A549 (cell line): ENCODE measurements around the gene RRP36. TPM values are rescaled to one million over a fixed set of nuclear protein-coding genes. Genes with fewer than 3 reads are reported as not detected.

ENCODE experiments used
- ATAC-seq, 2 experiments: fragments of 200-7000 bp in 1 of 2; fragments of >200 bp in 1 of 2; cut with Nextera tagmentation in 1 of 2; cut with Tn5 transposase in 1 of 2; 3 replicates each; pipeline versions ENCODE4 v1.8.0 to v1.9.1; 2018 to 2020; ENCODE audit warnings: mild to moderate bottlenecking in 1 of 2, moderate library complexity in 1 of 2
- CTCF ChIA-PET: fragments of 300-600 bp; sonication (Branson Sonifier 250); formaldehyde crosslinking; extraction: SDS; loops from one replicate; lab custom pipeline; 2021; ENCODE audit warnings: antibody characterized with exemption, inconsistent platforms; lab: Yijun Ruan, JAX
- POLR2A ChIA-PET: fragments of 350-600 bp; formaldehyde crosslinking; extraction: SDS; loops from one replicate; lab custom pipeline; 2021; ENCODE audit warnings: antibody characterized with exemption, inconsistent platforms; lab: Yijun Ruan, JAX
- DNase-seq, 2 experiments: peaks; one replicate each; pipeline versions ENCODE4 v3.0.0 to v3.0.0-alpha.2; 2011 to 2016; ENCODE audit warnings: low read depth in 1 of 2, low spot score in 1 of 2
- FAIRE-seq: peaks from 2 replicates; lab custom pipeline; 2011; peaks lifted over from hg19 to GRCh38; lab: Jason Lieb, UNC
- H3K27ac ChIP-seq, 2 experiments: fragments of >200 bp; sonication (Bioruptor Twin); formaldehyde crosslinking; 3 replicates each; pipeline ENCODE4 v1.5.1; 2016 to 2017
- H3K4me1 ChIP-seq: fragments of >200 bp; sonication (Bioruptor Twin); formaldehyde crosslinking; 3 replicates; pipeline ENCODE4 v1.6.1; 2016
- H3K4me2 ChIP-seq: fragments of >200 bp; sonication (Bioruptor Twin); formaldehyde crosslinking; 3 replicates; pipeline ENCODE4 v1.6.1; 2016
- H3K4me3 ChIP-seq: fragments of >200 bp; sonication (Bioruptor Twin); formaldehyde crosslinking; 3 replicates; pipeline ENCODE4 v1.5.1; 2016
- H3K9me3 ChIP-seq: fragments of >200 bp; sonication (Bioruptor Twin); formaldehyde crosslinking; 3 replicates; pipeline ENCODE4 v1.6.1; 2016
- CBX8 ChIP-seq: fragments of 200-600 bp; sonication (generic); IDR thresholded peaks from 2 replicates; pipeline ENCODE4 v1.6.1; 2016
- CHD2 ChIP-seq: fragments of 150-350 bp; IDR thresholded peaks from 2 replicates; pipeline ENCODE4 v1.6.1; 2014; ENCODE audit warnings: low read length; ENCODE audit not compliant: partially characterized antibody
- FOSL2 ChIP-seq, 2 experiments: fragments of 450-650 bp in 1 of 2; fragments of >200 bp in 1 of 2; sonication (Bioruptor Twin) in 1 of 2; formaldehyde crosslinking; IDR thresholded peaks; 2 replicates each; pipeline versions ENCODE4 v1.5.0 to v1.6.1; 2016 to 2020; ENCODE audit warnings: mild to moderate bottlenecking in 1 of 2, moderate library complexity in 1 of 2
- HEYL ChIP-seq: fragments of 250-450 bp; sonication (Bioruptor Pico); IDR thresholded peaks from 2 replicates; pipeline ENCODE4 v1.8.0; 2021; ENCODE audit warnings: mild to moderate bottlenecking, moderate library complexity
- HMGXB4 ChIP-seq: fragments of 250-450 bp; sonication (Bioruptor Pico); IDR thresholded peaks from 2 replicates; pipeline ENCODE4 v1.5.0; 2021; ENCODE audit warnings: mild to moderate bottlenecking, moderate library complexity, borderline replicate concordance
- HOXB13 ChIP-seq: fragments of 250-450 bp; sonication (Bioruptor Pico); IDR thresholded peaks from 2 replicates; pipeline ENCODE4 v1.5.0; 2020; ENCODE audit warnings: low read depth, mild to moderate bottlenecking, moderate library complexity
- MAFK ChIP-seq: fragments of 450-650 bp; IDR thresholded peaks from 2 replicates; pipeline ENCODE4 v1.6.1; 2014; ENCODE audit not compliant: partially characterized antibody
- MAX ChIP-seq: IDR thresholded peaks from 2 replicates; pipeline ENCODE4 v1.6.1; 2012
- PHF8 ChIP-seq: fragments of 200-600 bp; sonication (generic); IDR thresholded peaks from 2 replicates; pipeline ENCODE4 v1.6.1; 2016; ENCODE audit warnings: low read depth, mild to moderate bottlenecking, antibody characterized with exemption, moderate library complexity, borderline replicate concordance
- RAD21 ChIP-seq, 2 experiments: fragments of >200 bp in 1 of 2; sonication (Bioruptor Twin) in 1 of 2; formaldehyde crosslinking in 1 of 2; IDR thresholded peaks in 1 of 2; conservative IDR thresholded peaks in 1 of 2; 2 replicates in 1 of 2; 3 replicates in 1 of 2; pipeline ENCODE4 v1.6.1; 2012 to 2018; ENCODE audit warnings: inconsistent platforms in 1 of 2
- RARB ChIP-seq: fragments of 250-450 bp; sonication (Bioruptor Pico); IDR thresholded peaks from 2 replicates; pipeline ENCODE4 v1.8.0; 2021; ENCODE audit warnings: mild to moderate bottlenecking, moderate library complexity
- REST ChIP-seq: fragments of 200-600 bp; sonication (generic); IDR thresholded peaks from 2 replicates; pipeline ENCODE4 v1.6.1; 2016; ENCODE audit warnings: antibody characterized with exemption, mild to moderate bottlenecking, moderate library complexity
- RNF2 ChIP-seq: fragments of 200-600 bp; sonication (generic); IDR thresholded peaks from 2 replicates; pipeline ENCODE4 v1.6.1; 2016; ENCODE audit warnings: low read depth, mild to moderate bottlenecking, antibody characterized with exemption, moderate library complexity, borderline replicate concordance
- SMC3 ChIP-seq: fragments of >200 bp; sonication (Bioruptor Twin); formaldehyde crosslinking; IDR thresholded peaks from 3 replicates; pipeline ENCODE4 v1.6.1; 2018; ENCODE audit warnings: inconsistent platforms
- TP53 ChIP-seq: fragments of 250-450 bp; sonication (Bioruptor Pico); IDR thresholded peaks from 2 replicates; pipeline ENCODE4 v1.5.0; 2021; ENCODE audit warnings: mild to moderate bottlenecking, moderate library complexity
- ZC3H11A ChIP-seq: fragments of 450-650 bp; IDR thresholded peaks from 2 replicates; pipeline ENCODE4 v1.6.1; 2014; ENCODE audit warnings: antibody characterized with exemption, mild to moderate bottlenecking
- ZFP36 ChIP-seq: fragments of 450-650 bp; IDR thresholded peaks from 2 replicates; pipeline ENCODE4 v1.6.1; 2014; ENCODE audit warnings: borderline replicate concordance; ENCODE audit not compliant: partially characterized antibody
- ZNF302 ChIP-seq: fragments of 250-450 bp; sonication (Bioruptor Pico); IDR thresholded peaks from 2 replicates; pipeline ENCODE4 v1.9.0; 2021; ENCODE audit warnings: inconsistent platforms, mild to moderate bottlenecking, moderate library complexity
- WGBS: methylation state at CpG from one replicate; pipeline ENCODE4 v1.1.6; 2017; ENCODE audit errors: missing lambda C conversion rate; 5-methylcytosine and 5-hydroxymethylcytosine counted together
- polyA plus RNA-seq, 4 experiments: library from polyadenylated mRNA; depleted of rRNA in 3 of 4; stranded (reverse); fragments of >200 nt; fragmentation: RNase III in 1 of 4; extraction: RNeasy Plus Mini Kit Qiagen cat#74134 plus additional on column Dnase treatment in 1 of 4; gene quantifications; 2 replicates in 3 of 4; 3 replicates in 1 of 4; pipeline ENCODE4 v1.2.3, GENCODE V29; 2011 to 2017

The RRP36 gene
- polyA plus RNA-seq, 2 of the 4 experiments (the other 2 are of a cell fraction), result 52.3 to 54.0 TPM

GRCh38 chr6:43016176-43016942 is 5.1 kb upstream of the RRP36 start (continued):
- no peak for TF ChIP-seq HEYL (CRISPR knock-in tag)
- TF ChIP-seq HMGXB4 (CRISPR knock-in tag), result no peak
- TF ChIP-seq RNF2, result no peak
- TF ChIP-seq SMC3, result no peak
- TF ChIP-seq RARB (CRISPR knock-in tag), result no peak
- TF ChIP-seq PHF8, result no peak
- no peak for TF ChIP-seq REST
- TF ChIP-seq MAFK, result no peak
- no peak for TF ChIP-seq ZC3H11A
- no peak for TF ChIP-seq CHD2

GRCh38 chr6:43016943-43017334 is 4.5 kb upstream of the RRP36 start:
- POLR2A ChIA-PET, result no interaction called here

More at GRCh38 chr6:43016943-43017334, 4.5 kb upstream of the RRP36 start:
- no peaks in the 10 kb centered on the region for H3K9me3 ChIP-seq
- CTCF ChIA-PET, result interaction anchor here (0.6 to 1.3 kb wide), 3 partner anchors 12 to 175 kb away, joined by 3 read pairs; no protein-coding TSS in a partner anchor
- peaks cover 18% of the 10 kb centered on the region for H3K4me1 ChIP-seq
- DNase-seq, result no peak
- TF ChIP-seq ZNF302 (CRISPR knock-in tag) (no peak), CBX8 (no peak), RAD21 (conservative IDR thresholded peaks at IDR 0.05 in 1 of 2, IDR thresholded peaks at IDR 0.05 in 1 of 2) (no peak), FOSL2 (IDR thresholded peaks at IDR 0.05) (no peak), FOSL2 (CRISPR knock-in tag; IDR thresholded peaks at IDR 0.05) (no peak), MAX (no peak), ZFP36 (no peak), HOXB13 (no peak), REST (no peak), TP53 (CRISPR knock-in tag) (no peak)
- no peak overlapping the region for H3K4me3 ChIP-seq
- no peak for FAIRE-seq
- H3K4me2 ChIP-seq, result no peak overlapping the region
- WGBS, result 95% methylated on average over 4 of the region's 12 CpGs
- no peak for ATAC-seq
- no peak overlapping the region for H3K27ac ChIP-seq
